ENCODE results near the gene MYO5C. TPM values are rescaled to one million over a fixed set of nuclear protein-coding genes. Genes with fewer than 3 reads are reported as not detected.
A peak's percentile ranks its signal among the peaks of the same experiment; 100 is the strongest.

Gene MYO5C
- total and polyA plus RNA-seq, 2 of the 4 experiments (the other 2 are of a cell fraction): under 0.01 to 0.03 TPM

DNA sequence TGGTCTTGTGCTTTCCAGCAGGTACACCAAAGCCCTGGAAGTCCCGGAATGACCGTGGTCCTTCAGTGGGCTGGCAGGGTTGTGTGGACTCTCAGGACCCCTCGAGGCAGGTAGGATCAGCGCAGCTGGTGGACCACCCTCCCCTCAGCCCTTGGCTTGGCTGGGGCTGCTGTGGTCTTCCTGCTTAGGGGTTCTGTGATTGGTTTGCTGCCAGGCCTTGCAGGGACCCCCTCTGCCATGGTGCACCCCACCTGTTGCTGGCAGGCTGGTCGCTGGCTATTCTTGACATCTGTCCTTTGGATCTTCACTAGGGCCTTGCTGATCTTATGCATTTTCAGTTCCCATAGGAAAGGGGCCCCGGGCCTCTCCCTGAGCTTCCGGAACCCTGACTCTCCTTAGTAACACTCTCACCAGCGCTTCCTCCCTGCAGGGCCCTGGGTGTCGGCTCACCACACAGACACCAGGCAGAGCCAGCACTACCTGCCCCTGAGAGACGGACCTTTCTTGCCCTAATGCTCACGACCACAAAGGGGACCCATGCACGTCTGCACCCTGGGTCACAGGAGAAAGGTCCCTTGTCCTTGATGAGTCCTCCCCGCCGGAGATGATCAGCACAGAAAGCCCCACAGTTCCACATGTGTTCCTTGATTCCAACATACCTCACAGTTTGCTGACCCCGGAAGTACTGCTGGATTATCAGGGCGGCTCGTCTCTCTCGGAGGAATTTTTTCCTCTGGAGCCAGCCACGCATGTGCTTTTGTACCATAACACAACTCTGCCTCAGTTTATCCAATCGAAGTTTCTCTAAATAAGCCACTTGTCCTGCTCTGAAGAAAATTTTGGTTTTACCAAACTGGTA lies 51.7 kb downstream of the MYO5C start:
- Histone ChIP-seq H4K91ac (ENCODE audit: insufficient read depth, low read depth, low read length) (no peak overlapping the region), H2BK5ac (ENCODE audit: low read depth, low read length, poor library complexity, severe bottlenecking) (no peak overlapping the region), H3K36me3 (ENCODE audit: control insufficient read depth, insufficient read depth, low read length) (no peaks in the 10 kb centered on the region), H2BK120ac (ENCODE audit: low read depth, low read length) (no peak overlapping the region), H2AFZ (replicated peaks; ENCODE audit: low read length, poor library complexity) (peak overlapping the region; percentile 4), H3K18ac (ENCODE audit: low read depth, low read length) (no peak overlapping the region), H3K9me1 (ENCODE audit: insufficient read depth, low read length) (no peaks in the 10 kb centered on the region), H3K27me3 (ENCODE audit: control insufficient read depth, insufficient read depth, low read length) (no peaks in the 10 kb centered on the region), H4K8ac (ENCODE audit: low read depth in 2 of 2, low read length in 2 of 2) (no peak overlapping the region), H4K5ac (ENCODE audit: low read depth, low read length) (no peak overlapping the region), H3K4me2 (ENCODE audit: low read depth, low read length) (no peak overlapping the region), H3K4me1 (ENCODE audit: control insufficient read depth, insufficient read depth, low read length) (peaks cover 5% of the 10 kb centered on the region; the same call in 1 of the 2 replicates), H3K9ac (ENCODE audit: low read depth, low read length) (no peak overlapping the region), H3K4me3 (ENCODE audit: insufficient read depth, low read depth, low read length) (no peak overlapping the region), H3K79me1 (ENCODE audit: low read depth in 1 of 2, low read length in 2 of 2) (no peaks in the 10 kb centered on the region), H2AK9ac (replicated peaks; ENCODE audit: low read depth, low read length, poor library complexity) (no peak overlapping the region), H2AK5ac (ENCODE audit: low read depth, low read length) (no peak overlapping the region), H3K23ac (ENCODE audit: low read depth, low read length) (no peak overlapping the region), H2BK20ac (ENCODE audit: low read depth, low read length) (no peak overlapping the region), H4K20me1 (ENCODE audit: insufficient read depth, low read length) (no peaks in the 10 kb centered on the region), H3K27ac (ENCODE audit: insufficient read depth, low read length) (no peak overlapping the region), H3K4ac (ENCODE audit: low read depth, low read length) (no peak overlapping the region), H3K9me3 (ENCODE audit: control insufficient read depth, insufficient read depth, low read length) (no peaks in the 10 kb centered on the region), H3K14ac (replicated peaks; ENCODE audit: low read depth, low read length) (no peak overlapping the region), H2BK15ac (ENCODE audit: low read depth, low read length) (no peak overlapping the region), H3K56ac (ENCODE audit: extremely low read depth, insufficient read depth, low read length) (no peak overlapping the region)
- intact Hi-C loops (cut with micrococcal nuclease): no loop called here
- in situ Hi-C loops (cut with MboI; ENCODE audit: low sequenced_read_pairs): no loop called here
- ATAC-seq (ENCODE audit: low read depth) (no peak), DNase-seq (no peak)
- CTCF ChIA-PET: interaction anchor here (1.2 kb wide), 1 partner anchor 17 kb away, joined by 4 read pairs; no protein-coding TSS in a partner anchor
- no TSS peak for BruUV-seq (replicated peaks)
- dilution Hi-C loops (cut with HindIII; ENCODE audit: low sequenced_read_pairs, unreplicated experiment): no loop called here
- 80% methylated on average over 7 of the region's 20 CpGs; no CpG with 5 or more reads in 1 of the 2 experiments for WGBS, 2 experiments (ENCODE audit: extremely low coverage in 2 of 2, insufficient read length in 1 of 2)
- POLR2A ChIA-PET (ENCODE audit: unreplicated experiment): no interaction called here
- TF ChIP-seq MXI1 (IDR thresholded peaks at IDR 0.05; ENCODE audit: borderline replicate concordance, low read depth, low read length): no peak
- TF ChIP-seq CHD1 (IDR thresholded peaks at IDR 0.05; ENCODE audit: low read depth, low read length): no peak
- TF ChIP-seq RFX5 (IDR thresholded peaks at IDR 0.05; ENCODE audit: low read depth, low read length): no peak
- no peak for TF ChIP-seq BHLHE40 (IDR thresholded peaks at IDR 0.05; ENCODE audit: low read depth, low read length)
- TF ChIP-seq, protein P1, sequence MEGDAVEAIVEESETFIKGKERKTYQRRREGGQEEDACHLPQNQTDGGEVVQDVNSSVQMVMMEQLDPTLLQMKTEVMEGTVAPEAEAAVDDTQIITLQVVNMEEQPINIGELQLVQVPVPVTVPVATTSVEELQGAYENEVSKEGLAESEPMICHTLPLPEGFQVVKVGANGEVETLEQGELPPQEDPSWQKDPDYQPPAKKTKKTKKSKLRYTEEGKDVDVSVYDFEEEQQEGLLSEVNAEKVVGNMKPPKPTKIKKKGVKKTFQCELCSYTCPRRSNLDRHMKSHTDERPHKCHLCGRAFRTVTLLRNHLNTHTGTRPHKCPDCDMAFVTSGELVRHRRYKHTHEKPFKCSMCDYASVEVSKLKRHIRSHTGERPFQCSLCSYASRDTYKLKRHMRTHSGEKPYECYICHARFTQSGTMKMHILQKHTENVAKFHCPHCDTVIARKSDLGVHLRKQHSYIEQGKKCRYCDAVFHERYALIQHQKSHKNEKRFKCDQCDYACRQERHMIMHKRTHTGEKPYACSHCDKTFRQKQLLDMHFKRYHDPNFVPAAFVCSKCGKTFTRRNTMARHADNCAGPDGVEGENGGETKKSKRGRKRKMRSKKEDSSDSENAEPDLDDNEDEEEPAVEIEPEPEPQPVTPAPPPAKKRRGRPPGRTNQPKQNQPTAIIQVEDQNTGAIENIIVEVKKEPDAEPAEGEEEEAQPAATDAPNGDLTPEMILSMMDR (conservative IDR thresholded peaks at IDR 0.05; ENCODE audit: low read depth, low read length): no peak
- TF ChIP-seq, protein P2, sequence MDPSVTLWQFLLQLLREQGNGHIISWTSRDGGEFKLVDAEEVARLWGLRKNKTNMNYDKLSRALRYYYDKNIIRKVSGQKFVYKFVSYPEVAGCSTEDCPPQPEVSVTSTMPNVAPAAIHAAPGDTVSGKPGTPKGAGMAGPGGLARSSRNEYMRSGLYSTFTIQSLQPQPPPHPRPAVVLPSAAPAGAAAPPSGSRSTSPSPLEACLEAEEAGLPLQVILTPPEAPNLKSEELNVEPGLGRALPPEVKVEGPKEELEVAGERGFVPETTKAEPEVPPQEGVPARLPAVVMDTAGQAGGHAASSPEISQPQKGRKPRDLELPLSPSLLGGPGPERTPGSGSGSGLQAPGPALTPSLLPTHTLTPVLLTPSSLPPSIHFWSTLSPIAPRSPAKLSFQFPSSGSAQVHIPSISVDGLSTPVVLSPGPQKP (IDR thresholded peaks at IDR 0.05; ENCODE audit: borderline replicate concordance, low read depth, low read length): no peak
- no peak for TF ChIP-seq NFE2L2 (IDR thresholded peaks at IDR 0.05; ENCODE audit: low read depth, low read length)
- no peak for TF ChIP-seq MAFK (IDR thresholded peaks at IDR 0.05; ENCODE audit: low read depth, low read length)
- TF ChIP-seq SMC3 (IDR thresholded peaks at IDR 0.05; ENCODE audit: low read depth, low read length): no peak
- no peak for TF ChIP-seq RCOR1 (IDR thresholded peaks at IDR 0.05; ENCODE audit: insufficient replicate concordance, low read length)
- no peak for TF ChIP-seq RAD21 (IDR thresholded peaks at IDR 0.05; ENCODE audit: low read length)
- TF ChIP-seq CEBPB (IDR thresholded peaks at IDR 0.05; ENCODE audit: low read depth, low read length): no peak
- TF ChIP-seq MAZ (IDR thresholded peaks at IDR 0.05; ENCODE audit: borderline replicate concordance, low read depth, low read length): no peak
- TF ChIP-seq, protein P3, sequence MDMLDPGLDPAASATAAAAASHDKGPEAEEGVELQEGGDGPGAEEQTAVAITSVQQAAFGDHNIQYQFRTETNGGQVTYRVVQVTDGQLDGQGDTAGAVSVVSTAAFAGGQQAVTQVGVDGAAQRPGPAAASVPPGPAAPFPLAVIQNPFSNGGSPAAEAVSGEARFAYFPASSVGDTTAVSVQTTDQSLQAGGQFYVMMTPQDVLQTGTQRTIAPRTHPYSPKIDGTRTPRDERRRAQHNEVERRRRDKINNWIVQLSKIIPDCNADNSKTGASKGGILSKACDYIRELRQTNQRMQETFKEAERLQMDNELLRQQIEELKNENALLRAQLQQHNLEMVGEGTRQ (IDR thresholded peaks at IDR 0.05; ENCODE audit: low read depth, low read length): no peak
- no peak for TF ChIP-seq POLR2A (IDR thresholded peaks at IDR 0.05; ENCODE audit: low read depth, low read length)
